ENCODE results near the gene INPP5A.

GRCh38 chr10:132589015-132589414 is 51.4 kb downstream of the INPP5A start:
- TF ChIP-seq YY1 (IDR thresholded peaks at IDR 0.05; ENCODE audit: low read depth) (no peak), EP300 (IDR thresholded peaks at IDR 0.05; ENCODE audit: borderline replicate concordance) (no peak), TAF1 (IDR thresholded peaks at IDR 0.05; ENCODE audit: low read depth) (no peak), MAX (IDR thresholded peaks at IDR 0.05) (no peak), EGR1 (IDR thresholded peaks at IDR 0.05) (no peak), ZBTB7A (IDR thresholded peaks at IDR 0.05; ENCODE audit: low read depth) (no peak), FOXM1 (IDR thresholded peaks at IDR 0.05; ENCODE audit: borderline replicate concordance, low read depth) (no peak), RAD21 (IDR thresholded peaks at IDR 0.05; ENCODE audit: low read depth) (no peak), TEAD4 (IDR thresholded peaks at IDR 0.05) (no peak), TCF12 (IDR thresholded peaks at IDR 0.05; ENCODE audit: low read depth) (no peak), CREB1 (IDR thresholded peaks at IDR 0.05; ENCODE audit: low read depth) (no peak), NFIC (IDR thresholded peaks at IDR 0.05) (no peak), CEBPB (IDR thresholded peaks at IDR 0.05) (no peak)
- TF ChIP-seq, protein P1, sequence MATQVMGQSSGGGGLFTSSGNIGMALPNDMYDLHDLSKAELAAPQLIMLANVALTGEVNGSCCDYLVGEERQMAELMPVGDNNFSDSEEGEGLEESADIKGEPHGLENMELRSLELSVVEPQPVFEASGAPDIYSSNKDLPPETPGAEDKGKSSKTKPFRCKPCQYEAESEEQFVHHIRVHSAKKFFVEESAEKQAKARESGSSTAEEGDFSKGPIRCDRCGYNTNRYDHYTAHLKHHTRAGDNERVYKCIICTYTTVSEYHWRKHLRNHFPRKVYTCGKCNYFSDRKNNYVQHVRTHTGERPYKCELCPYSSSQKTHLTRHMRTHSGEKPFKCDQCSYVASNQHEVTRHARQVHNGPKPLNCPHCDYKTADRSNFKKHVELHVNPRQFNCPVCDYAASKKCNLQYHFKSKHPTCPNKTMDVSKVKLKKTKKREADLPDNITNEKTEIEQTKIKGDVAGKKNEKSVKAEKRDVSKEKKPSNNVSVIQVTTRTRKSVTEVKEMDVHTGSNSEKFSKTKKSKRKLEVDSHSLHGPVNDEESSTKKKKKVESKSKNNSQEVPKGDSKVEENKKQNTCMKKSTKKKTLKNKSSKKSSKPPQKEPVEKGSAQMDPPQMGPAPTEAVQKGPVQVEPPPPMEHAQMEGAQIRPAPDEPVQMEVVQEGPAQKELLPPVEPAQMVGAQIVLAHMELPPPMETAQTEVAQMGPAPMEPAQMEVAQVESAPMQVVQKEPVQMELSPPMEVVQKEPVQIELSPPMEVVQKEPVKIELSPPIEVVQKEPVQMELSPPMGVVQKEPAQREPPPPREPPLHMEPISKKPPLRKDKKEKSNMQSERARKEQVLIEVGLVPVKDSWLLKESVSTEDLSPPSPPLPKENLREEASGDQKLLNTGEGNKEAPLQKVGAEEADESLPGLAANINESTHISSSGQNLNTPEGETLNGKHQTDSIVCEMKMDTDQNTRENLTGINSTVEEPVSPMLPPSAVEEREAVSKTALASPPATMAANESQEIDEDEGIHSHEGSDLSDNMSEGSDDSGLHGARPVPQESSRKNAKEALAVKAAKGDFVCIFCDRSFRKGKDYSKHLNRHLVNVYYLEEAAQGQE (IDR thresholded peaks at IDR 0.05; ENCODE audit: low read depth) = no peak
